Mucosa of stomach (tissue), 1 donor: Measurements from ENCODE around the gene DAO.
"Not testable (repeated sequence)": the region's sequence is repeated elsewhere in the genome, so short reads cannot be mapped to it uniquely, and the experiment has no call there.

Experiments used
- H3K27me3 ChIP-seq: one replicate; pipeline ENCODE4 v1.7.0; 2013; ENCODE audit warnings: mild to moderate bottlenecking, low read length; ENCODE audit not compliant: control insufficient read depth, insufficient read depth
- H3K36me3 ChIP-seq: one replicate; pipeline ENCODE4 v1.7.0; 2013; ENCODE audit warnings: low read length; ENCODE audit not compliant: control insufficient read depth, insufficient read depth
- H3K4me1 ChIP-seq: one replicate; pipeline ENCODE4 v1.7.0; 2013; ENCODE audit warnings: mild to moderate bottlenecking, low read length; ENCODE audit not compliant: control insufficient read depth, insufficient read depth
- H3K4me3 ChIP-seq: one replicate; pipeline ENCODE4 v1.7.0; 2013; ENCODE audit warnings: low read length
- H3K9ac ChIP-seq: one replicate; pipeline ENCODE4 v1.7.0; 2013; ENCODE audit warnings: mild to moderate bottlenecking, low read length, moderate library complexity
- H3K9me3 ChIP-seq: one replicate; pipeline ENCODE4 v1.7.0; 2013; ENCODE audit warnings: mild to moderate bottlenecking, low read length, moderate library complexity; ENCODE audit not compliant: control insufficient read depth
- donor health status: Pancreatic carcinoma.

Gene DAO

GRCh38 chr12:108839018-108839889 is 40.6 kb upstream of the DAO start:
- H3K9me3 ChIP-seq = no peaks in the 10 kb centered on the region
- no peak overlapping the region for H3K9ac ChIP-seq
- H3K4me3 ChIP-seq = no peak overlapping the region
- H3K36me3 ChIP-seq = peaks cover 5% of the 10 kb centered on the region
- H3K4me1 ChIP-seq = peaks cover 15% of the 10 kb centered on the region
- H3K27me3 ChIP-seq = no peaks in the 10 kb centered on the region

DNA sequence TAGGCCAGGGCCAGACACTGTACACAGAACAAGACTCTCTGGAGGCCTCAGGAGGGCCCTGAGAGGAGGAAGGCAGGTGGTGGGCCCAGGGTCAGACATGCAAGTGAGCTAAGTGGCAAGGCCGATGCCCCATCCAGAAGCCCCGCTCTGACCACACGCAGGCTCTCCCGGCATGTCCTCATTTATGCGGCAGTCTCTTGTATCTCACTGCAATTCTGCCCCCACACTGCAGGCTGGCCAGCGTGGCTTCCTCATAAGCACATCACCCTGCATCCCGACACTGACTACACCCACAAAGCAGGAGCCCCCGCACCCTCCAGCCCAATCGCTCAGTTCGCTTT is 40.0 kb upstream of the DAO start:
- H3K36me3 ChIP-seq = peaks cover 8% of the 10 kb centered on the region
- H3K4me3 ChIP-seq = no peak overlapping the region
- H3K9me3 ChIP-seq = no peaks in the 10 kb centered on the region
- H3K27me3 ChIP-seq = no peaks in the 10 kb centered on the region
- H3K9ac ChIP-seq = no peak overlapping the region
- peaks cover 15% of the 10 kb centered on the region for H3K4me1 ChIP-seq

GRCh38 chr12:108840605-108841332 is 39.1 kb upstream of the DAO start:
- peaks cover 8% of the 10 kb centered on the region for H3K36me3 ChIP-seq
- peaks cover 15% of the 10 kb centered on the region for H3K4me1 ChIP-seq
- no peaks in the 10 kb centered on the region for H3K9me3 ChIP-seq
- H3K4me3 ChIP-seq = no peak overlapping the region
- H3K27me3 ChIP-seq = no peaks in the 10 kb centered on the region
- H3K9ac ChIP-seq = no peak overlapping the region

- not testable (repeated sequence) for H3K27me3 ChIP-seq, H3K36me3 ChIP-seq, H3K9me3 ChIP-seq, H3K4me3 ChIP-seq, H3K9ac ChIP-seq
- peaks cover 15% of the 10 kb centered on the region for H3K4me1 ChIP-seq
Observed at GRCh38 chr12:108841825-108842224, 38.1 kb upstream of the DAO start.

DNA sequence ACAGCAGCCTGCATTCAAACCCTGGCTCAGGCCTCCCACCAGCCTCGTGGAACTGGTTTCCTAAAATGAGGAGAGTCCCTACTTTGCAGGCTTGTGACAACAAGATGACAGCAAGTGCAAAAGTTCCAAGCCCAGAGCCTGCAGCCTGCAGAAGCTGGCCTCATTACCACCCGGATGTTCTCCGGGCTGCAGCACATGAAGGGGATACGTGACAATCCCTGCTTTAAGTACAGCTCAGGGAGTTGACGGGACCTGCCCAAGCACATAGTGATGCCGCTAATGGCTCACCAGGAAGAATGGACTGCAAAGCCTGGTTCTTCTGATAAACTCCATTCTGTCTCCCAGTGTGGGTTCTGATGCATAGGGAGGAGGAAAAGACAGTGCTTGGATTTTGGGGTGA is 37.5 kb upstream of the DAO start:
- Histone ChIP-seq H3K4me1 (peaks cover 15% of the 10 kb centered on the region), H3K27me3 (no peaks in the 10 kb centered on the region), H3K9ac (no peak overlapping the region), H3K9me3 (no peaks in the 10 kb centered on the region), H3K36me3 (peaks cover 8% of the 10 kb centered on the region), H3K4me3 (no peak overlapping the region)

DNA sequence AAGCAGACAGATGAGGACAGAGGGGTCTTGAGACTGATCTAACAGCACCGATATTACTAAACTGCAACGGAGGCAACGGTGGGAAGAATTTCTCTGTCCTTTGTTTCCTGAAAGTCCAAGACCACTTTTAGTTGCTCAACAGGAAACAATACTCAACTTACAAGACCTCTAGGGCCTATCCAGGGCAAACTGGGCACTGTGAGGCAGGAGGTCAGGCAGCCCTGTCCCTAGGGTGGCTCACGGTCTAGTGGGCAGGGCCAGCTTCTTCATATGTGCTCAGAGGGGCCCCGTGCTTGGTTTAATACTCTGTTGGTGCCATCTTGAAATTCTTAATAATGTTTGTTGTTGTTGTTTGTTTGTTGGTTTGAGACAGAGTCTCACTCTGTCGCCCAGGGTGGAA is 36.7 kb upstream of the DAO start:
- no peak overlapping the region for H3K9ac ChIP-seq
- no peak overlapping the region for H3K4me3 ChIP-seq
- no peaks in the 10 kb centered on the region for H3K9me3 ChIP-seq
- peaks cover 8% of the 10 kb centered on the region for H3K36me3 ChIP-seq
- peaks cover 15% of the 10 kb centered on the region for H3K4me1 ChIP-seq
- H3K27me3 ChIP-seq = no peaks in the 10 kb centered on the region

GRCh38 chr12:108845696-108846095 is 34.2 kb upstream of the DAO start:
- H3K9me3 ChIP-seq = no peaks in the 10 kb centered on the region
- H3K4me1 ChIP-seq = no peaks in the 10 kb centered on the region
- peaks cover 8% of the 10 kb centered on the region for H3K36me3 ChIP-seq
- H3K4me3 ChIP-seq = no peak overlapping the region
- H3K27me3 ChIP-seq = no peaks in the 10 kb centered on the region
- no peak overlapping the region for H3K9ac ChIP-seq

DNA sequence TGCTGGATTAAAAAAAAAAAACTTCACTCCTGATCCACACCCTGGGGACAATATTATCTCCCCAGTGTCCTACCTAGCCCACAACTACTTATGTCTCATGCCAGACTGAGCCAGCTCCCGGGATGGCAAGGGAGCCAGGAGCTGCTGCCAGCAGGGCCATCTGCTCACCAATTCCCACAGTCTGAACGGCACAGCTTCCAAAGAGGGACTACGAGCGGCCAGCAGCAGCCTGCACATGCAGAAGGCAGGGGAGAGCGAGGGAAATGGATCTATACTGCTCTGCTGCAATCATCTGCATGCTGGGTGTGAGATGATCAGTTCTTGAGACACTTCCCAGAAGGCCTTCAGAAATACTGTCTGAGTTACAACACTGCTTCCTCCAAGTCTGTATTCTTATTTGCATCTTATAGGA is 33.6 kb upstream of the DAO start:
- Histone ChIP-seq H3K27me3 (no peaks in the 10 kb centered on the region), H3K9ac (no peak overlapping the region), H3K4me3 (no peak overlapping the region), H3K9me3 (no peaks in the 10 kb centered on the region), H3K4me1 (no peaks in the 10 kb centered on the region), H3K36me3 (peaks cover 8% of the 10 kb centered on the region)

DNA sequence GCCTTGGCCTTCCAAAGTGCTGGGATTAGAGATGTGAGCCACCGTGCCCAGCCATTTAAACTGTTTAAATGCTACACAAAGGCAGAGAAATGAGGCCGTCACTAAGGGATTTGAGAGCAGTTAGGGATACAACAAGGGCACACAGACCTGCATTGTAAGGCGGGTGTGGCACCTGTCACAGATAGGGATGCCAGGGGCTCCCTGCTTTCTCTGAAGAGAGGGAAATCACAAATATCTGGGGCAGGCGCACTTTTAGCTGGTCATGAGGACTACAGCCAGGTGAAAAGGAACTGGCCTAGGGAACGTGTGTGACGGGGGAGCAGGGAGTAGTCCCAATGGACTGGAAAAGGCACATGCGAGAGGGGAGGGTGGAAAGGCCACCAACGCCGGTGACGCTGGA is 32.2 kb upstream of the DAO start:
- no peaks in the 10 kb centered on the region for H3K4me1 ChIP-seq
- H3K9ac ChIP-seq = no peak overlapping the region
- no peak overlapping the region for H3K4me3 ChIP-seq
- no peaks in the 10 kb centered on the region for H3K9me3 ChIP-seq
- peaks cover 8% of the 10 kb centered on the region for H3K36me3 ChIP-seq
- no peaks in the 10 kb centered on the region for H3K27me3 ChIP-seq

DNA sequence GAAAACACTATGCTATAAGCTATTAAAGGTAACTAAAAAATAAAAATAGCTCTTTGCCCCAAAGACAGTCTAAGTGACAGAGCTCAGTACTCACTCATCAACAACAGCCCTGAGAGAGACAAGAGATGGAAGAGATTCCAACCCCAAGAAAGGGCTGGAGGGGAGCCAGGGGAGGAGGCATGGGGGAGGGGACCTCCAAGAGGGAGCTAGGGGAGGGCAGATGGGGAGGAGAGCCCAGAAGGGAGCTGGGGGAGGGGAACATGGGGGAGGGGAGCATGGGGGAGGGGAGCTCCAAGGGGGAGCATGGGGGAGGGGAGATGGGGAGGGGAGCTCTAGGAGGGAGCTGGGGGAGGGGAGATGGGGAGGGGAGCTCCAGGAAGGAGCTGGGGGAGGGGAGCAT is 30.2 kb upstream of the DAO start:
- no peak overlapping the region for H3K4me3 ChIP-seq
- no peak overlapping the region for H3K9ac ChIP-seq
- H3K36me3 ChIP-seq = no peaks in the 10 kb centered on the region
- peaks cover 3% of the 10 kb centered on the region for H3K4me1 ChIP-seq
- no peaks in the 10 kb centered on the region for H3K27me3 ChIP-seq
- H3K9me3 ChIP-seq = no peaks in the 10 kb centered on the region

GRCh38 chr12:108850854-108851573 is 28.9 kb upstream of the DAO start:
- Histone ChIP-seq H3K9ac (no peak overlapping the region), H3K4me1 (peaks cover 10% of the 10 kb centered on the region), H3K36me3 (no peaks in the 10 kb centered on the region), H3K4me3 (no peak overlapping the region), H3K9me3 (no peaks in the 10 kb centered on the region), H3K27me3 (no peaks in the 10 kb centered on the region)

GRCh38 chr12:108852674-108853309 is 27.1 kb upstream of the DAO start:
- H3K4me3 ChIP-seq = no peak overlapping the region
- no peak overlapping the region for H3K9ac ChIP-seq
- peaks cover 20% of the 10 kb centered on the region for H3K4me1 ChIP-seq

More at GRCh38 chr12:108852674-108853309, 27.1 kb upstream of the DAO start:
- no peaks in the 10 kb centered on the region for H3K27me3 ChIP-seq
- H3K36me3 ChIP-seq = no peaks in the 10 kb centered on the region
- H3K9me3 ChIP-seq = no peaks in the 10 kb centered on the region
